Transverse colon (tissue), 4 donors: ENCODE data around the gene TTC31.

Experiments
- EP300 ChIP-seq: sonication (generic); formaldehyde crosslinking; IDR thresholded peaks from one replicate; pipeline ENCODE4 v1.6.1; 2017; ENCODE audit warnings: antibody characterized with exemption, low read depth
- POLR2A ChIP-seq: fragments of 450-650 bp; IDR thresholded peaks from one replicate; pipeline ENCODE4 v1.6.1; 2016; ENCODE audit warnings: antibody characterized with exemption, mild to moderate bottlenecking, moderate library complexity
- POLR2AphosphoS5 ChIP-seq, 3 donors: sonication (generic); formaldehyde crosslinking; IDR thresholded peaks; one replicate each; pipeline ENCODE4 v1.6.1; 2016; ENCODE audit warnings: antibody characterized with exemption in 3 of 3
- TF ChIP-seq, protein P1 (sequence below), 5 experiments: fragments of 200-600 bp in 3 of 5; fragments of 450-650 bp in 2 of 5; sonication (generic) in 3 of 5; IDR thresholded peaks; 1 replicate in 2 of 5; 2 replicates in 3 of 5; pipeline ENCODE4 v1.5.1; 2016 to 2017; ENCODE audit warnings: antibody characterized with exemption in 5 of 5, inconsistent platforms in 3 of 5, mild to moderate bottlenecking in 2 of 5, moderate library complexity in 1 of 5

DNA sequence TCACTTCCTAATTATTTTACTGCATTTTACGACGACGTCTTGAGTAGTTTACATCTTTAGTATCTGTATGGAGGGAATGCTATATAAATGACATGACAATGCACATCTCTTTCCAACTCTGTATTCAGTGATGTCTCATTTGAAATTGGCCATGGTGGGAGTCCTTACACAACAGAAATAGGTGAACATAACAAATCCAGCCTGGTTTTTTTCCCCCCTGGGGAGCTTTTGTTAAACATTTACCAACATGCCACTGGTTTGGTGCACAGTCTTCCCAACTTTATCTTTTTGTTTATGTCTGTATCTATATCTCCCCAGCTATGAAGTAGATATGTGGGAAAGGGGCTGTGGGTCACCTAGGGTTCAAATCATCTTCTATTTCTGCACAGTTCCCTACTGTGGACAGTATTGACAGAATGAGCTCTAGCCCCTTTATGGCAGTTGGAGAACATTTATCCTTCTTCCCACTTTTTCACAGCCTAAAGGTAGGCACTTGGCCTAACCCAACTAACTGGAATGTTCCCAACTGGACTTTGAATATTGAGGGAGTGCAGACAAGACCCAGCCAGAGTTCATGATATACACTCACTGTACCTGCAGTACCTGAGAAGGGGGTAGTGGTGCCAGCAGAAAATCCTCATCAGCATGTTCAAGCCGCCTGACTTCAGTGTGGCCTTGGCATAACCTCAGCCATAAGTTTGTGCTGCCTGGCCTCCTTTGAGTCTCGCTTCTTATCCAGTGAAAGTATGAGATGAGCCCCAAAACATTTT is 35.5 kb upstream of the TTC31 start:
- TF ChIP-seq, protein P1, sequence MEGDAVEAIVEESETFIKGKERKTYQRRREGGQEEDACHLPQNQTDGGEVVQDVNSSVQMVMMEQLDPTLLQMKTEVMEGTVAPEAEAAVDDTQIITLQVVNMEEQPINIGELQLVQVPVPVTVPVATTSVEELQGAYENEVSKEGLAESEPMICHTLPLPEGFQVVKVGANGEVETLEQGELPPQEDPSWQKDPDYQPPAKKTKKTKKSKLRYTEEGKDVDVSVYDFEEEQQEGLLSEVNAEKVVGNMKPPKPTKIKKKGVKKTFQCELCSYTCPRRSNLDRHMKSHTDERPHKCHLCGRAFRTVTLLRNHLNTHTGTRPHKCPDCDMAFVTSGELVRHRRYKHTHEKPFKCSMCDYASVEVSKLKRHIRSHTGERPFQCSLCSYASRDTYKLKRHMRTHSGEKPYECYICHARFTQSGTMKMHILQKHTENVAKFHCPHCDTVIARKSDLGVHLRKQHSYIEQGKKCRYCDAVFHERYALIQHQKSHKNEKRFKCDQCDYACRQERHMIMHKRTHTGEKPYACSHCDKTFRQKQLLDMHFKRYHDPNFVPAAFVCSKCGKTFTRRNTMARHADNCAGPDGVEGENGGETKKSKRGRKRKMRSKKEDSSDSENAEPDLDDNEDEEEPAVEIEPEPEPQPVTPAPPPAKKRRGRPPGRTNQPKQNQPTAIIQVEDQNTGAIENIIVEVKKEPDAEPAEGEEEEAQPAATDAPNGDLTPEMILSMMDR (IDR thresholded peaks at IDR 0.05), result no peak
- TF ChIP-seq POLR2A (no peak), EP300 (no peak), POLR2AphosphoS5 (IDR thresholded peaks at IDR 0.05) (no peak)
